Measurements from ENCODE around the gene RAB3C.

The RAB3C gene

DNA sequence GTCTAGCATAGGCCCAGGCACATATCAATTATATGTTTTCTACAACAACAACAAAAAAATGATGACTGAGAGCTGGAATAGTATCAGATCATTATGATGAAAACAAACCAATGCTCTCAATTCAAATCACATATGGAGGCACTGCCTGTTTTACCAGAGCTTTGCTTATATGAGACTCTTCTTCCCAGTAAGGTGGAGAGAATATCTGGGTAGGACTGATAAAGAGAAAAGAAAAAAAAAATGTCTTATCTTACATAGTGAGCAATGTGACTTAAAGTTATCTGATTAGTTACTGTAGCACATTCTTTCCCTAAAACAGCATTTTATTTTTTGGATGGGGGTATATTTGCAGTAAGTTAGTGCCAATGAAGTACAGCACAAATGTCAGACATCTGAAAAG lies 154.8 kb downstream of the RAB3C start:
- no peak for DNase-seq

GRCh38 chr5:58738336-58738735 lies 155.5 kb downstream of the RAB3C start:
- DNase-seq = no peak

- no peak for DNase-seq
Measured at GRCh38 chr5:58739051-58739450, 156.2 kb downstream of the RAB3C start.

DNA sequence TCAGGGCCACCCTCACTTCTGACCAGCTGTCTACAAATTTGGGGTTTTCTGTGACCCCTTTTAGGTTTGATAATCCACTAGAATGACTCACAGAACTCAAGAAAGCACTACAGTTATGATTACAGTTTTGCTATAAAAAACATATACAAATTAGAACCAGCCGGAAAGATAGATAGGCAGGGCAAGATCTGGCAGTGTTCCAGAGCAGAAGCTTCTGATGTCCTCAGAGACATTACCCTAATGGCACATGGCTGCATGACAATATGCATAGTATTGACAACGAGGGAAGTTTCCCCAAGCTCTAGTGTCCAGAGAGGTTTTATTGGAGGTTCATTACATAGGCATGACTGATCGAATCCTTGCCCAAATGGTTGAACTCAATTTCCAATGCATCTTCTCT lies 158.1 kb downstream of the RAB3C start:
- DNase-seq = no peak

- DNase-seq = no peak
Measured at GRCh38 chr5:58745350-58745749, 162.5 kb downstream of the RAB3C start.

DNA sequence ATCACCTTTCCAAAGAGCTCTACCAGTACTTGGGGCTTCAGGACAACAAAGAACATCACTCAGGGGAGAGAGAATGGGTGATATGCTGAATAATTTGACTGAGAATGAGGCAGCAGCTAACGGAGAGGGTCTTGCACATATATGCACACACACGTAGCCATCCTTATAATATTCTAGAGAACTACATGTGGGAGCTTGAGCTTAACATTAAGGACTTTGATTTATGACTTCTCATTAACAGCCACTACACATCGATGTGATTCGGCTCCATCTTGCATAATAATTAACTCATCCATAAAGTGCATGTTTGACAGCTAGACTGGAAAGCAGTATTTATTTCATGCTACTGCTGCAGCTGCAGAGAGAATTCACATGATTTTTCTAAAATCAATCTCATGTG lies 163.4 kb downstream of the RAB3C start:
- DNase-seq = no peak

- DNase-seq = no peak
Measured at GRCh38 chr5:58750036-58750435, 167.2 kb downstream of the RAB3C start.

- no peak for DNase-seq
Measured at GRCh38 chr5:58751222-58751837, 168.5 kb downstream of the RAB3C start.

DNA sequence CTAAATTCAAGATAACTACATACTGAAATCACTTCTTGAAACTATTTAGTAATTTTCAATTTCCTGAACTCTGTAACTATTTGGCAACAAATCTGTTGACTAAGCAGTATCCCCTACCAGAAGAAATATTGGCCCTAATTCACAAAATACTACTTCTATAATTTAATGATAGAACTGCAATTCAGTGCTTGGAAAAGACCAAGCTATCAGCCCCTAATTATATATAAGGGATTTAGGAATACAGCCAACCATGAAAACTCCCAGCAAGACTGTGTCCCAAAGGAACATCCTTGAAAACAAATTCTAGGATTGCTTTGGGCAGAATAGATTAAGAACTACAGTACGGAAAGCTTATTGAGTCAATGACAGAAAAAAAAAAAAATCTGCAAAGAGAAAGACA lies 169.2 kb downstream of the RAB3C start:
- no peak for DNase-seq

GRCh38 chr5:58753446-58753845 lies 170.6 kb downstream of the RAB3C start:
- no peak for DNase-seq

- no peak for DNase-seq
Measured at GRCh38 chr5:58754250-58754649, 171.4 kb downstream of the RAB3C start.

- DNase-seq = no peak
Measured at GRCh38 chr5:58755397-58755796, 172.5 kb downstream of the RAB3C start.

GRCh38 chr5:58759745-58760144 lies 176.9 kb downstream of the RAB3C start:
- peak; percentile 11 for DNase-seq

DNA sequence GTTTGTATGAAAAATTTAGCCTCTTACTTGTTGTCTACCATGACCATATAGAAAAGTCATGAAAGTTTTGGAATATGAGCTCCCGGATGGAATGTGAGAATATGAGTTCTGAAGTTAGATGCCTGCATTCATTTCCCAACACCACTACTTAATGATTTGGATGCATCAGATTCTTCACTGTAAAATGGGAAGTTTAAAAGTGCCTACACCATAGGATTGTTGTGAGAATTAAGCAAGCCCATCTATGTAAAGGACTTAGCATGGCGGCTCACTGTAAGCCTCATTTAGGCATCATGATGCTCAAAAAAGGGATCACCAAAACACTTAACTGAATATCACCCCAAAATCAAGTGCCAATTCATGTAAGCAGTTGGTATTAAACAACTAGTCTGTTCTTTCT lies 177.3 kb downstream of the RAB3C start:
- no peak for DNase-seq

DNA sequence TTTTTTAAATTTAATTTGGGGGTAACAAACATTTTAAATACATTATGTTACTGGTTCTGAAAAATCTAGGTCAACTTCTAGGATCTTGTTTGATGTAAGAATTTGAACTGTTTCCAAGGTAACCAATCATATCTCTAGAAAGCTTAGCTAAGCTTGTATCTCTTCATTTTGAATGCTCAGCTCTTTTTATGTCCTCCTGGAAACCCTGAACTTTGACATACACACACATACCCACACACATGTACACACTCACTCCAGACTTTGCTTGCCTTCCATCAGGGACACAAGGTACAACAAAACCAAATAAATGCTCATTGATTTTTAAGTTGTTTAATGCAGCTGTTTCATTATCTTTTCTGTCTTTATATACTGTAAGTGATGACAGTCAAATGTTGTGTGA lies 178.5 kb downstream of the RAB3C start:
- no peak for DNase-seq

- no peak for DNase-seq
Measured at GRCh38 chr5:58763390-58763789, 180.5 kb downstream of the RAB3C start.

- DNase-seq = no peak
Measured at GRCh38 chr5:58764199-58764598, 181.3 kb downstream of the RAB3C start.

DNA sequence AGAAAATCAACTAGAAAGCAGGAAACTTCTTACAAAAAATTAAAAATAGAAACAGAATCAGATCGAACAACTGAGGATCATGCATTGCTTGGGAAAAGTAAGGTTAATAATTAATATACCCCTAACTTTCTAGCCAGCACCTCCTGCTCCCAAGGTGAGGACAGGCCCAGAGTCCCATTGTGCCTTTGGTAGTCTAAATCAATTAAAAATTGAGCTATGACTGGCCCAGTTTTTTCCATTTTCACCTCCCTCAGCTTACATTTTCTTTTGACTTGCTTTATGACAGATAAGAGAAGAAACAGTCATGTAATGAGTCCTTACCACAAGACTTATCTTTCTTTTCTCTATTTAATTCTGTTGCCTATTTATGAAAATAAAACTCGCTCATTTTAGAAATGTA lies 182.2 kb downstream of the RAB3C start:
- no peak for DNase-seq

- no peak for DNase-seq
Measured at GRCh38 chr5:58767104-58767503, 184.2 kb downstream of the RAB3C start.

DNA sequence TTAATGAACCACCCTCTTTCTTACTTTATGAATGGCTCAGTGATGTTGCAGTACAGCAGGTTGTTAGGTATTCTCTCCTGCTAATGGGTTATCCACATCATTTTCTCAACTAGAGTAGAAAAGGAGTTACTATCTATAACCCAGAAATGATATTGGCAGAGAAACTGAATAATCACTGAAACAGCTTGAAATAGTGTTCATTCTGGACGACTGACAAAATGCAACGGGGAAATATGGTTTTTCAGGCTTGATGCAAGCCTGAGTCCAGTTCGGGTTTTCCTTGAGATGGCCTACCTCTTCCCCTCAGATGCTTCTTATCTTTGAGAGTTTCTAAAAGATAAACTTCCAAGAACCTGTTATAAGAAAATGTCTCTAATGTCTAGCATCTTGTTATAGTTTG lies 187.3 kb downstream of the RAB3C start:
- no peak for DNase-seq

DNA sequence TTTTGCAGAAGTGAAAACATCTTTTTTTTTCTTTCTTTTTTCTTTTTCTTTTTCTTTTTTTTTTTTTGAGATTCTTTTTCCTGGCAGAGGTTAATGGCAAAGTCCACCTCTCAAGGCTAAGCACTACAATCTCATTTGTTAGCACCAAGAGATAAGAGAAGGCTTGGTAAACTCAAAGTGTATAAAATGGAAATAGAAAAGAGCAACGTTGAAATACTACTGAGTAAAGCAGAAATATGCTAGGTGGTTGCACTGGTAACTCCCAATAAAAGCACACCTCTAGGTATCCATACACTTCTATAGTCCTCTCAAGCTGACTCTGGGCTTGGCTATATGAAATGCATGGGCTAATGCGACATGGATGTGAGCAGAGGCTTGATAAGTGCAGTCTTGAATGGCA lies 188.9 kb downstream of the RAB3C start:
- no peak for DNase-seq

DNA sequence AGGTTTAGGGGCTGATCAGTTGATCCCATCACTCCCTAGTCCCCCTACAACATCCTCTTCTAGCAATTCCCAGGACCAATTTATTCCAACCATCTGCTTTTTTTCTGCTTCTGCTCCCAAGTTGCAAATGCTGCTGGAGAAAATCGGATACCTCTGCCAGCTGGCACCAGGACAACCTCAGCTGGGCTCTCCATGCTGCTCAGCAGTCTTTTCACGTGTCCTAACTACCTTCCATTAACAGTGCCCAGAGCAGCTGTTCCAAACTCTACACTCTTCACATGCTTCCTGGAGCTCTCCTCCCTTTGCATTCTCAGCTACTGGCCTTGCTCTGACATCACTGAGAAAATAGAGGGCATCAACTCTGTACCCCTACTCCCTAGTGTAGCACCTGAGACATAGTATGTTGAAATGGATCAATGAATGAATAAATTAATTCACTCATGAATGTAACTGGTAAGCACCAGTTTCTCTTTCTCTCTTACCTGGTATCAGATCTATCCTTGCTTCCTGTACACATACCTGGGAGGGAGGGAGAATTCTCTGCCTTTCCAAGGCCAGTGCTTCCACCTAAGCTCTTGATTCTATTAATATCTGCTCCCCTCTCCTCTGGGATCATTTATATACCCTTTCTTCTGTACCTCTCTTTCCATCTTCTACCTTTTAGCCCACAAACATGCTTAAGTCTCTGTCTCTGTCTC lies 191.0 kb downstream of the RAB3C start:
- no peak for DNase-seq

- no peak for DNase-seq
Measured at GRCh38 chr5:58774937-58775336, 192.1 kb downstream of the RAB3C start.

DNA sequence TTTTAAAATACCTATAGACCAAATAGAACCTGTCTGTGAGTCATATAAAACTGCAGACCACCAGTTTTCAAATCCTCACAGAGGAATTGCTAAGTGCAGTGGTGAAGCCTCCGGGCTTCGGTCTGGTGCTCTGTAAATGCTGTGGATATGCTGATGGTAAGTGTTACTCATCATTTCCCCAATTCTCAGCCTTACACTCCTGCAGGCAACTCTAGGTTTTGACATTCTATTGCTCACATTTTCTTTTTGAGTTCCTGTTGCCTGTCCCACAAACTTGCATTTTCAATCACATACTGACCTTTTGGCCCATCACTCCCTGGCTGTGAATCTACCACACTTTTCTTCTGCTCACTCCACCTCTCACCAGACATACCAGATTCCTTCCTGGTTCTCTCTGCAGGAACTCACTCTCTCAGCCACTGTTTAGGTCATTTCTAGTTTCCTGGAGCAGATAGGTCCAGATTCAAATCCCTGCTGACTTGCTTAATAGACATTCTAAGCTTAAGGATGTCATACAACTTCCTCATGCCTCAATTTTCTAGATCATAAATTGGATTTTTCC lies 192.9 kb downstream of the RAB3C start:
- no peak for DNase-seq

- DNase-seq = no peak
Measured at GRCh38 chr5:58776559-58776958, 193.7 kb downstream of the RAB3C start.

Data from central memory CD4-positive, alpha-beta T cell (primary cell).